Caco-2 (cell line): ENCODE data around the gene JARID2. TPM values are rescaled to one million over a fixed set of nuclear protein-coding genes. Genes with fewer than 3 reads are reported as not detected.

Experiments used
- BruUV-seq: library from RNA; stranded (reverse); fragments of 400-500 nt; replicated peaks from 2 replicates; lab custom pipeline; 2021; lab: Mats Ljungman, UMichigan
- CTCF ChIA-PET: fragments of 300-600 bp; sonication (Branson Sonifier 250); formaldehyde crosslinking; loops from one replicate; lab custom pipeline; 2022; ENCODE audit warnings: antibody characterized with exemption; lab: Charles Lee
- POLR2A ChIA-PET: fragments of 300-600 bp; sonication (Branson Sonifier 250); formaldehyde crosslinking; loops from one replicate; lab custom pipeline; 2022; ENCODE audit warnings: antibody characterized with exemption; lab: Charles Lee
- DNase-seq, 2 experiments: peaks; one replicate each; pipeline versions ENCODE4 v3.0.0 to v3.0.0-alpha.2; 2020 to 2022
- H3K27me3 ChIP-seq: replicated peaks from 2 replicates; pipeline ENCODE4 v1.6.0; 2011; ENCODE audit warnings: low read length; ENCODE audit not compliant: control insufficient read depth, insufficient read depth
- H3K36me3 ChIP-seq: 2 replicates; pipeline ENCODE4 v1.5.1; 2011; ENCODE audit warnings: low read length; ENCODE audit not compliant: control insufficient read depth, insufficient read depth
- H3K4me1 ChIP-seq: fragments of 250-450 bp; sonication (Bioruptor Pico); 2 replicates; pipeline ENCODE4 v1.5.1; 2020; ENCODE audit warnings: mild to moderate bottlenecking
- H3K4me3 ChIP-seq: 2 replicates; pipeline ENCODE4 v1.5.1; 2011; ENCODE audit warnings: low read depth, mild to moderate bottlenecking, control low read depth, low read length
- H3K9me3 ChIP-seq: fragments of 250-450 bp; sonication (Bioruptor Pico); 2 replicates; pipeline ENCODE4 v1.5.1; 2020; ENCODE audit warnings: mild to moderate bottlenecking, moderate library complexity
- H3K27ac Mint-ChIP-seq: one replicate; pipeline ENCODE4 v1.8.0; 2022; ENCODE audit warnings: mixed read lengths; ENCODE audit not compliant: unreplicated experiment
- H3K27me3 Mint-ChIP-seq: one replicate; pipeline ENCODE4 v1.8.0; 2022; ENCODE audit warnings: mixed read lengths; ENCODE audit not compliant: insufficient read depth, unreplicated experiment
- H3K36me3 Mint-ChIP-seq: one replicate; pipeline ENCODE4 v1.8.0; 2022; ENCODE audit warnings: mild to moderate bottlenecking, mixed read lengths; ENCODE audit not compliant: insufficient read depth, unreplicated experiment
- H3K4me1 Mint-ChIP-seq: one replicate; pipeline ENCODE4 v1.8.0; 2022; ENCODE audit warnings: low read depth, mixed read lengths; ENCODE audit not compliant: unreplicated experiment
- H3K4me3 Mint-ChIP-seq: one replicate; pipeline ENCODE4 v1.8.0; 2022; ENCODE audit warnings: mild to moderate bottlenecking, moderate library complexity, mixed read lengths; ENCODE audit not compliant: unreplicated experiment
- H3K9me3 Mint-ChIP-seq: one replicate; pipeline ENCODE4 v1.8.0; 2022; ENCODE audit warnings: mixed read lengths; ENCODE audit not compliant: unreplicated experiment
- intact Hi-C: fragments of 100-400 bp; cut with micrococcal nuclease; formaldehyde crosslinking; loops from one replicate; pipeline ENCODE4 v1.10.0; 2022; ENCODE audit not compliant: unreplicated experiment
- total RNA-seq: library from RNA; stranded (reverse); gene quantifications from 2 replicates; pipeline ENCODE4 v1.2.3, GENCODE V29; 2022
- TF ChIP-seq, protein P1 (sequence below), 2 experiments: fragments of 200-600 bp in 1 of 2; IDR thresholded peaks; 1 replicate in 1 of 2; 2 replicates in 1 of 2; pipeline versions ENCODE4 v1.5.1 to v1.8.0; 2011 to 2022; ENCODE audit warnings: antibody characterized with exemption in 1 of 2, control low read depth in 1 of 2, inconsistent platforms in 1 of 2, low read depth in 1 of 2, low read length in 1 of 2, mild to moderate bottlenecking in 1 of 2, moderate library complexity in 1 of 2; ENCODE audit not compliant: insufficient read depth in 1 of 2, severe bottlenecking in 1 of 2, unreplicated experiment in 1 of 2

JARID2 gene
- total RNA-seq, 1 experiment from 2014 or later: 18.3 TPM

DNA sequence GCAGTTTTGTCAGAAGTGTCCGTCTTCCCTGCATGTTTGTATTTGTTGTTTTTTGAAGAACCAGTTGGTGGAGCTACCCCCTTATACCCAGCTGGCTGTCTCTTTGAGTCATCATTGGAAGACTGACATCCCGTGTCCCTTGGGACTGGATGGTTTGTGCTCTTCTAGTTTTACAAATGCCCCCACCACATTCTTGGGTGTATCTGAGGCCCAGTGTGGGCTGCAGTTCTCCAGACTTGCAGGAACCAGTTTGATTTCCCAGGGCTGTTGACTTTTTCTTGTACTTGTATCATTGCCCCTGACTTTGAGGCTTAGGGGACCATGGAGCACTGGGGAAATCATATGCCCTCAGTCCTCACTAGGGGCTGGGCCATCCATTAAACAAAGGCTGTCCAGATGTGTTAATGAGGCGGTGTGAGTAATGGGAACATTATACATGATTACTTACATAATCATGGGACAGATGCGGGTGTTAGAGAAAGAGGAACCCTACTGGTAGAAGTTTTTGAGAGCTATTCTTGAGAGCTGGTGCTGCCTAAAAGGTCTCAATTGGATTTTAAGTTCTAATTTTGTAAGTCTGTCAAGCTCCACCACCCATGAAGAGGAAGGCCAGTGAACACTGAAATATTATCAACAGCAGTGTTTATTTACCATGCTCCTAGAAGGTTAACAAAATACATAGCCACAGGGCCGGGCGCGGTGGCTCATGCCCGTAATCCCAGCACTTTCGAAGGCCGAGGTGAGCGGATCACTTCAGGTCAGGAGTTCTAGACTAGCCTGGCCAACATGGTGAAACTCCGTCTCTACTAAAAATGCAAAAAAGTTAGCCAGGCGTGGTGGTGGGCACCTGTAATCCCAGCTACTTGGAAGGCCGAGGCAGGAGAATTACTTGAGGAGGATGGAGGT is 8.5 kb downstream of the JARID2 start:
- POLR2A ChIA-PET: no interaction called here
- no peak overlapping the region for H3K27ac Mint-ChIP-seq
- no peak overlapping the region for H3K4me3 Mint-ChIP-seq

DNA sequence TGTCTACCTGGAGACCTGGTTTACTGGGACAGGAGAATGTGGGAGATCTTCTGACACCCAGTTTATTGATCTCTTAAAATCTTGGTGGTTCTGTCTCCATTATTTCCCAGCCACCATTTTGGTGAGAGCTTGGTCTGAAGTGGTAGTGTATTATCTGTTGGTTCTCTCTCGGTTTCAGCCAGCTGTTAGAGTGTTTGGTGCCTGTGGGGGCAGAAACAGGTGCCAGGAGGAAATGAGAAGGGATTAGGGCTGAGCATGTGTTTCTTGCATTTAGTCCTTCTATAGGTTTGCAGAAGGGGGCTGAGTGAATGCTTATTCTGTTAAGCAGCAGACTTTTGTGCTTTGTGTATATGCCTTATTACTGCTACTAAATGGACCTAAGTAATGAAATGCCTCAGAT is 9.6 kb downstream of the JARID2 start:
- TF ChIP-seq, protein P1, sequence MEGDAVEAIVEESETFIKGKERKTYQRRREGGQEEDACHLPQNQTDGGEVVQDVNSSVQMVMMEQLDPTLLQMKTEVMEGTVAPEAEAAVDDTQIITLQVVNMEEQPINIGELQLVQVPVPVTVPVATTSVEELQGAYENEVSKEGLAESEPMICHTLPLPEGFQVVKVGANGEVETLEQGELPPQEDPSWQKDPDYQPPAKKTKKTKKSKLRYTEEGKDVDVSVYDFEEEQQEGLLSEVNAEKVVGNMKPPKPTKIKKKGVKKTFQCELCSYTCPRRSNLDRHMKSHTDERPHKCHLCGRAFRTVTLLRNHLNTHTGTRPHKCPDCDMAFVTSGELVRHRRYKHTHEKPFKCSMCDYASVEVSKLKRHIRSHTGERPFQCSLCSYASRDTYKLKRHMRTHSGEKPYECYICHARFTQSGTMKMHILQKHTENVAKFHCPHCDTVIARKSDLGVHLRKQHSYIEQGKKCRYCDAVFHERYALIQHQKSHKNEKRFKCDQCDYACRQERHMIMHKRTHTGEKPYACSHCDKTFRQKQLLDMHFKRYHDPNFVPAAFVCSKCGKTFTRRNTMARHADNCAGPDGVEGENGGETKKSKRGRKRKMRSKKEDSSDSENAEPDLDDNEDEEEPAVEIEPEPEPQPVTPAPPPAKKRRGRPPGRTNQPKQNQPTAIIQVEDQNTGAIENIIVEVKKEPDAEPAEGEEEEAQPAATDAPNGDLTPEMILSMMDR (IDR thresholded peaks at IDR 0.05; ENCODE audit: insufficient read depth in 1 of 2, low read depth in 1 of 2, low read length in 1 of 2, severe bottlenecking in 1 of 2, unreplicated experiment in 1 of 2): no peak
- no peaks in the 10 kb centered on the region for H3K9me3 Mint-ChIP-seq
- intact Hi-C loops: no loop called here
- H3K27me3 Mint-ChIP-seq: no peaks in the 10 kb centered on the region
- H3K27ac Mint-ChIP-seq: no peak overlapping the region
- Histone ChIP-seq H3K27me3 (no peaks in the 10 kb centered on the region), H3K36me3 (0 out of 2 replicates have a peak, but pooled peaks cover 1% of the 10 kb centered on the region), H3K4me1 (peaks cover 6% of the 10 kb centered on the region), H3K9me3 (no peaks in the 10 kb centered on the region), H3K4me3 (no peak overlapping the region)
- DNase-seq: no peak
- no TSS peak for BruUV-seq
- H3K4me3 Mint-ChIP-seq: no peak overlapping the region
- H3K36me3 Mint-ChIP-seq: peaks cover 4% of the 10 kb centered on the region
- ChIA-PET CTCF (interaction anchor here (0.7 kb wide), 1 partner anchor 316 kb away, joined by 3 read pairs; no protein-coding TSS in a partner anchor), POLR2A (no interaction called here)
- H3K4me1 Mint-ChIP-seq: peaks cover 25% of the 10 kb centered on the region

More for the DNA sequence above, 8.5 kb downstream of the JARID2 start:
- CTCF ChIA-PET: interaction anchor here (0.7 kb wide), 2 partner anchors 136 to 317 kb away, joined by 3 to 4 read pairs; no protein-coding TSS in a partner anchor
- no TSS peak for BruUV-seq
- Mint-ChIP-seq H3K27me3 (no peaks in the 10 kb centered on the region), H3K4me1 (peaks cover 16% of the 10 kb centered on the region), H3K36me3 (peaks cover 5% of the 10 kb centered on the region), H3K9me3 (no peaks in the 10 kb centered on the region)
- no peaks in the 10 kb centered on the region for H3K27me3 ChIP-seq
- TF ChIP-seq, protein P1 (IDR thresholded peaks at IDR 0.05; ENCODE audit: insufficient read depth in 1 of 2, low read depth in 1 of 2, low read length in 1 of 2, severe bottlenecking in 1 of 2, unreplicated experiment in 1 of 2): no peak
- 0 out of 2 replicates have a peak, but pooled peaks cover 1% of the 10 kb centered on the region for H3K36me3 ChIP-seq
- no peaks in the 10 kb centered on the region for H3K9me3 ChIP-seq
- DNase-seq: peak in 1 of 2 experiments; percentile 29
- H3K4me3 ChIP-seq: no peak overlapping the region
- intact Hi-C loops: loop anchor here (1.0 kb wide), 1 partner anchor 136 kb away; no protein-coding TSS in a partner anchor
- H3K4me1 ChIP-seq: peaks cover 7% of the 10 kb centered on the region

DNA sequence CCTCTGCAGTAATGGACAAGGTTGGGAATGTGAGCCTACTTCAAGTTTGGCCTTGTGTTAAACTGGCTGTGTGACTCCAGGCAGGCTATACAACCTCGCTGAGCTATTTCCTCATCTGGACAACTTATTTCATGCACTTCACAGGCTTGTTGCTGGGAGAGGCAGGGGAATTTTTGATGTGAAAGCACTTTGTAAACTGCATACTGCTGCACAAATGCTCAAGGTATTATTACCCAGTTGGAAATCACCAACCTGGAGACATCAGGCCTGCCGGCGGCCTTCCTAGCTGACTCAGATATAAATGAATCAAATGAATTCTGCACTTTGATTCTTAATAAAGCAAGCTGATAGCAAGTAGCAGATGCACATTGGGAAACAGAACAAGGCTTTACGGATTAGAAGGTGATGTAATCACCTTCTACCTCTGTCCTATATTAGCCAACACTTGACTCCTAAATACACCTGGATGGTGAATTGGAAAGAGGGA is 10.1 kb downstream of the JARID2 start:
- H3K4me3 Mint-ChIP-seq: no peak overlapping the region

More for the DNA sequence above, 10.1 kb downstream of the JARID2 start:
- no peak overlapping the region for H3K4me3 ChIP-seq
- intact Hi-C loops: no loop called here
- BruUV-seq: no TSS peak
- CTCF ChIA-PET: no interaction called here
- DNase-seq: no peak
- Mint-ChIP-seq H3K27me3 (no peaks in the 10 kb centered on the region), H3K4me1 (peaks cover 30% of the 10 kb centered on the region), H3K27ac (no peak overlapping the region), H3K9me3 (no peaks in the 10 kb centered on the region), H3K36me3 (peaks cover 4% of the 10 kb centered on the region)
- POLR2A ChIA-PET: no interaction called here
- H3K27me3 ChIP-seq: no peaks in the 10 kb centered on the region
- peaks cover 8% of the 10 kb centered on the region for H3K4me1 ChIP-seq
- TF ChIP-seq, protein P1 (IDR thresholded peaks at IDR 0.05; ENCODE audit: insufficient read depth in 1 of 2, low read depth in 1 of 2, low read length in 1 of 2, severe bottlenecking in 1 of 2, unreplicated experiment in 1 of 2): no peak
- 0 out of 2 replicates have a peak, but pooled peaks cover 1% of the 10 kb centered on the region for H3K36me3 ChIP-seq
- H3K9me3 ChIP-seq: no peaks in the 10 kb centered on the region
